HCT116 (cell line): ENCODE results near the gene TMEM131.

Experiments used
- CEBPB ChIP-seq: IDR thresholded peaks from 2 replicates; pipeline ENCODE4 v1.6.1; 2012; ENCODE audit warnings: low read depth
- POLR2AphosphoS5 ChIP-seq: IDR thresholded peaks from 2 replicates; pipeline ENCODE4 v1.6.1; 2011; ENCODE audit warnings: mild to moderate bottlenecking, low read depth, low read length, moderate library complexity
- RAD21 ChIP-seq: IDR thresholded peaks from 2 replicates; pipeline ENCODE4 v1.6.1; 2012; ENCODE audit warnings: low read depth, mild to moderate bottlenecking
- REST ChIP-seq: IDR thresholded peaks from 2 replicates; pipeline ENCODE4 v1.6.1; 2012; ENCODE audit warnings: low read depth
- SP1 ChIP-seq: IDR thresholded peaks from 2 replicates; pipeline ENCODE4 v1.6.1; 2012; ENCODE audit warnings: low read depth

- TF ChIP-seq SP1 = no peak
- TF ChIP-seq RAD21 = no peak
- TF ChIP-seq CEBPB = no peak
- no peak for TF ChIP-seq REST
- no peak for TF ChIP-seq POLR2AphosphoS5
Observed at GRCh38 chr2:97798416-97798815, 197.3 kb downstream of the TMEM131 start.
